Measurements from ENCODE around the gene KIR2DL1.
"Not testable (repeated sequence)": the region's sequence is repeated elsewhere in the genome, so short reads cannot be mapped to it uniquely, and the experiment has no call there.

KIR2DL1 gene

DNA sequence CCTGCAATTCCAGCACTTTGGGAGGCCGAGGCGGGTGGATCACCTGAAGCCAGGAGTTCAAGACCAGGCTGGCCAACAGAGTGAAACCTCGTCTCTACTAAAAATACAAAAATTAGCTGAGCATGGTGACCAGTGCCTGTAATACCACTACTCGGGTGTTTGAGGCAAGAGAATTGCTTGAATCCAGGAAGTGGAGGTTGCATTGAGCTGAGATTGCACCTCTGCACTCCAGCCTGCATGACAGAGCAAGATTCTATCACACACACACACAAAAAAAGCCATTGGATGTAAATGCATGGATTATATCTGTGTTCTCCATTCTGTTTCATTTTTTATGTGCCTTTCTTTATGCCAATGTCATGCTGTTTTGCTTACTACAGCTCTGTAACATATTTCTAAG lies 54.8 kb downstream of the KIR2DL1 start:
- FAIRE-seq: not testable (repeated sequence)

DNA sequence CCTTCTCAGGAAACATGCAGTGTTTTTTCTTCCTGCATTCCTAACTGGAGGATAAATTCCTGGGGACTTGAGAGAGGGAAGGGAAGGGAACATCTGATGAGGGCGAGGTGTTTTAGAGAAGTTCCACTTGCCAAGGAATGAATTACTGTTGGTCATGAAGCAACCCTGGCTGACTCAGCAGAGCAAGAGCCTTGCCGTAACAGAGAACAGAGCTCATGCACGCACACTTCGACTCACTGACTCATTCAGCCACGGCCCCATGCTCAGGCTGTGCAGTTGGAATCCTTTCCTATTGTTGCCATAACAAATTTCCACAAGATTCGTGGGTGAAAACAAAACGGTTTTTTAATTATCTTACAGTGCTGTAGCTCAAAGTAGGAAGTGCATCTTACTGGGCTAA lies 55.7 kb downstream of the KIR2DL1 start:
- not testable (repeated sequence) for FAIRE-seq

DNA sequence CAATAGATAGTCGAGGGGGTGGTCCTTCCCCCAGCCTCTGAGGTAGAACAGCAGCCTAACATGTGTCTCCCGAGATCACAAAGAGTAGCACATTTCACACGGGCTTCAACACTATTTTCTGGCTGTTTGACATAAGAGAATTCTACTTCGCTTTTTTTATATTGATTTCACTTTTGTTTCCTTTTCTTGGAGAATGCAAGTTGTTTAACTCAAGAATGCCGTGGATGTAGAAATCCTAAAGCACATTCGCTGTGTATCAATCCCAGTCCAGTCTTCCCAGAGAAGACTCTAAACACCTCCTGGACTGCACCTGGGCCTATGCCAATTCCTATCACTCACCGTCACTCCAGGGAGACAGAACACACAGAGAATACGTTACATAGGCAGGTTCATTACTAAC lies 58.5 kb downstream of the KIR2DL1 start:
- FAIRE-seq: not testable (repeated sequence)

DNA sequence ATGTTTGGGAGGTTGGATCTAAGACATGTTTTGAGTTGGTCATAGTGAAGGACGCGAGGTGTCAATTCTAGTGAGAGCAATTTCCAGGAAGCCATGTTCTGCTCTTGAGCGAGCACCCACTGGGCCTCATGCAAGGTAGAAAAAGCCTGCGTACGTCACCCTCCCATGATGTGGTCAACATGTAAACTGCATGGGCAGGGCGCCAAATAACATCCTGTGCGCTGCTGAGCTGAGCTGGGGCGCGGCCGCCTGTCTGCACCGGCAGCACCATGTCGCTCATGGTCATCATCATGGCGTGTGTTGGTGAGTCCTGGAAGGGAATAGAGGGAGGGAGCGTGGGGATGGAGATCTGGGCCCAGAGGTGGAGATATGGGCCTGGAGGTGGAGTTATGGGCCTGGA lies 62.9 kb downstream of the KIR2DL1 start, which contains the start of gene KIR2DS4:
TSS of gene KIR2DS4 (plus strand) at position 181 of the 400 bp plus-strand sequence.
- FAIRE-seq: not testable (repeated sequence)
